ENCODE data around the gene GH2. TPM values are rescaled to one million over a fixed set of nuclear protein-coding genes. Genes with fewer than 3 reads are reported as not detected.
A peak's percentile ranks its signal among the peaks of the same experiment; 100 is the strongest.
"Not testable (repeated sequence)": the region's sequence is repeated elsewhere in the genome, so short reads cannot be mapped to it uniquely, and the experiment has no call there.

The GH2 gene
- total RNA-seq, 4 donors from 2014 or later, result not detected

DNA sequence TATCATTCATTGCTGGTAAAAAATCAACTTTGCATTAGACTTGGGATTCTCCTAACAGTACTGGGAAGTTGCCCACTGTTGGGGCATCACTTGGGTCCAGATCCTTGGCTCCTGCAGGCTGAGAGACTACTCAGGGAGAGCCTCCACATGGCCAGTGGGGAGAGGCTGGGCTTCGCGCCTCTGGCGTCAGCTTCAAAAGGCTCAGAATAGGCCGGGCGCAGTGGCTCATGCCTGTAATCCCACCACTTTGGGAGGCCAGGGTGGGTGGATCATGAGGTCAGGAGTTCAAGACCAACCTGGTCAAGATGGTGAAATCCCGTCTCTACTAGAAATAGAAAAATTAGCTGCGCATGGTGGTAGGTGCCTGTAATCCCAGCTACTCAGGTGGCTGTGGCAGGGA lies 32.7 kb upstream of the GH2 start:
- WGBS, 2 donors, result 93 to 94% methylated on average over 2 to 7 of the region's 7 CpGs
- no peak overlapping the region for H3K27ac ChIP-seq
- DNase-seq (ENCODE audit: low spot score in 2 of 2), result no peak
- no peaks in the 10 kb centered on the region for H3K36me3 ChIP-seq
- peaks cover 0 to 6% (median 0%) of the 10 kb centered on the region in 4 donors for H3K4me1 ChIP-seq
- no peak overlapping the region for H3K4me3 ChIP-seq
- no peak for TF ChIP-seq EP300 (IDR thresholded peaks at IDR 0.05)
- TF ChIP-seq, protein P1, sequence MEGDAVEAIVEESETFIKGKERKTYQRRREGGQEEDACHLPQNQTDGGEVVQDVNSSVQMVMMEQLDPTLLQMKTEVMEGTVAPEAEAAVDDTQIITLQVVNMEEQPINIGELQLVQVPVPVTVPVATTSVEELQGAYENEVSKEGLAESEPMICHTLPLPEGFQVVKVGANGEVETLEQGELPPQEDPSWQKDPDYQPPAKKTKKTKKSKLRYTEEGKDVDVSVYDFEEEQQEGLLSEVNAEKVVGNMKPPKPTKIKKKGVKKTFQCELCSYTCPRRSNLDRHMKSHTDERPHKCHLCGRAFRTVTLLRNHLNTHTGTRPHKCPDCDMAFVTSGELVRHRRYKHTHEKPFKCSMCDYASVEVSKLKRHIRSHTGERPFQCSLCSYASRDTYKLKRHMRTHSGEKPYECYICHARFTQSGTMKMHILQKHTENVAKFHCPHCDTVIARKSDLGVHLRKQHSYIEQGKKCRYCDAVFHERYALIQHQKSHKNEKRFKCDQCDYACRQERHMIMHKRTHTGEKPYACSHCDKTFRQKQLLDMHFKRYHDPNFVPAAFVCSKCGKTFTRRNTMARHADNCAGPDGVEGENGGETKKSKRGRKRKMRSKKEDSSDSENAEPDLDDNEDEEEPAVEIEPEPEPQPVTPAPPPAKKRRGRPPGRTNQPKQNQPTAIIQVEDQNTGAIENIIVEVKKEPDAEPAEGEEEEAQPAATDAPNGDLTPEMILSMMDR (IDR thresholded peaks at IDR 0.05), result no peak
- no peak for TF ChIP-seq POLR2A (IDR thresholded peaks at IDR 0.05)
- no peaks in the 10 kb centered on the region for H3K9me3 ChIP-seq
- peaks cover 0 to 21% of the 10 kb centered on the region in 2 donors for H3K27me3 ChIP-seq

DNA sequence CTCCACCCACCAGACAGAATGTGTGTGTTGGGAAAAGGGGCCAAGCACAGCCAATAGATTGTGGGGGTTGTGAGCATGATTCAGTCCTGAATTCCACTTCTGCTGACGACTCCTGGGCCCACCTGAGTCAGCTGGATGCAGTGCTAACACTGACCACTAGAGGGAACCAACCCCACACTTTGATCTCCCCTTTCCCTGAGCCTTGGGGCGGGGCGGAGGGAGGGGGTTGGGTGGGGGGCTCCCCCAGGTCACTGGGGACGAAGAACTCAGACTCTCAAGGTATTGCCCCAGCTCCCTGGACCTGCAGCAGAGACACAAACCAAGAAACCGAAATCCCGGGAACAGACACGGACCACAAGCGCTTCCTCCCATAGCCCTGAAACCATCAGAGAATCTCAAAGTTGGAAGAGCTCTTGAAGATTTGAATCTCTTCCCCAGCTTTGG lies 29.9 kb upstream of the GH2 start:
- Histone ChIP-seq H3K4me3 (no peak overlapping the region), H3K4me1 (no peaks in the 10 kb centered on the region), H3K36me3 (no peaks in the 10 kb centered on the region), H3K9me3 (no peaks in the 10 kb centered on the region), H3K27ac (no peak overlapping the region), H3K27me3 (peaks cover 0 to 16% of the 10 kb centered on the region in 2 donors)
- no peak for TF ChIP-seq POLR2A (IDR thresholded peaks at IDR 0.05)
- TF ChIP-seq, protein P1 (IDR thresholded peaks at IDR 0.05), result peak; percentile 47 to 96 (median 85)
- TF ChIP-seq EP300 (IDR thresholded peaks at IDR 0.05), result no peak
- 35 to 57% methylated on average over 6 to 8 of the region's 8 CpGs for WGBS, 2 donors
- peak in 1 of 2 donors; percentile 60 for DNase-seq (ENCODE audit: low spot score in 2 of 2)

DNA sequence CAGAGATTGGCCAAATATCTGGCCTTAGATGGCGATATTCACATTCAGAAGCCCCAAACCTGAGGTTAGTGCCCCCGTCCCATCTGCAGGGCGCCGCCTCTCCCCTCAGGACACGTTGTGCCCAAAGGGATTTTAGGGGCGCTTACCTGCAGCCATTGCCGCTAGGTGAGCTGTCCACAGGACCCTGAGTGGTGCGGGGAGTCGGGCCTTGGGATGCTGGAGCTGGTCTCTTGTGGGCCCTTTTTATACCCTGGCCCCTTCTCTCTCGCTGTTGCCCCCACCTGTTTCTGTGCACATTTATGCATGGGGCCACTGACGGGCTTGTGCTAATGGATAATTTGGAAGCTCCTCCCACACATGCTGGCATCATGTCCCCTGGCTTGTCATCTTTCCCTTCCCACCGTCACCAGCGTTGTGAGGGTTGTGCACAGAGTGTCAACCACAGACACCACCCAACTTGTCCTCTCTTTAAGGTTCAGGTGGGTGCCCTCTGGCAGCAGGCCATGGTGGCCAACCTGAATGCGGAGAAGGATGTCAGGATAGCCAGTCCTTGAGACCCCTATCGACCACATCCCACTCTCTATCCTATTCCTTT lies 29.4 kb upstream of the GH2 start, which contains the start of gene CSHL1:
Gene CSHL1, minus strand, starts transcription at position 218 of the 595 bp plus-strand sequence. Its CDS starts 62 bp downstream, at position 156.
- no peaks in the 10 kb centered on the region for H3K4me1 ChIP-seq
- 54 to 76% methylated on average over 15 of the region's 15 CpGs for WGBS, 2 donors
- no peaks in the 10 kb centered on the region for H3K36me3 ChIP-seq
- H3K4me3 ChIP-seq, result no peak within 1 kb of the TSS
- H3K9me3 ChIP-seq, result no peaks in the 10 kb centered on the region
- DNase-seq (ENCODE audit: low spot score in 2 of 2), result no peak
- H3K27ac ChIP-seq, result no peak within 1 kb of the TSS
- TF ChIP-seq, protein P1 (IDR thresholded peaks at IDR 0.05), result no peak
- TF ChIP-seq POLR2A (IDR thresholded peaks at IDR 0.05), result no peak
- TF ChIP-seq EP300 (IDR thresholded peaks at IDR 0.05), result no peak
- peaks cover 0 to 16% of the 10 kb centered on the region in 2 donors for H3K27me3 ChIP-seq

DNA sequence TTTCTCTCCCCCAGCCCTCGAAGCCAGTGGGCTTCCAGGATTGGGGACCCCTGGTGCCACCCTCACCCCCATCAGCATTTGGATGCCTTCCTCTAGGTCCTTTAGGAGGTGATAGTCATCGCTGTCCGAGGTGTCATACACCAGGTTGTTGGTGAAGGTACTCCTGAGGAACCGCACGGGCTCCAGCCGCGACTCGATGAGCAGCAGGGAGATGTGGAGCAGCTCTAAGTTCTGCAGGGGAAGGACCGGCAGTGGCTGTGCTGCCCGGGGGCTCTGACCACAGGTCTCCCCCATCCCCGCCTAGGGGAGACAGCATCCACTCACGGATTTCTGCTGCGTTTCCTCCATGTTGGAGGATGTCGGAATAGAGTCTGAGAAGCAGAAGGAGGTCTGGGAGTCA lies 28.4 kb upstream of the GH2 start:
- no peaks in the 10 kb centered on the region for H3K4me1 ChIP-seq
- H3K4me3 ChIP-seq, result no peak overlapping the region
- no peak for TF ChIP-seq EP300 (IDR thresholded peaks at IDR 0.05)
- TF ChIP-seq POLR2A (IDR thresholded peaks at IDR 0.05), result no peak
- TF ChIP-seq, protein P1 (IDR thresholded peaks at IDR 0.05), result no peak
- H3K27me3 ChIP-seq, result peaks cover 0 to 16% of the 10 kb centered on the region in 2 donors
- WGBS, 2 donors, result 77 to 89% methylated on average over 7 to 14 of the region's 14 CpGs
- no peaks in the 10 kb centered on the region for H3K36me3 ChIP-seq
- H3K9me3 ChIP-seq, result no peaks in the 10 kb centered on the region
- DNase-seq (ENCODE audit: low spot score in 2 of 2), result no peak
- no peak overlapping the region for H3K27ac ChIP-seq

DNA sequence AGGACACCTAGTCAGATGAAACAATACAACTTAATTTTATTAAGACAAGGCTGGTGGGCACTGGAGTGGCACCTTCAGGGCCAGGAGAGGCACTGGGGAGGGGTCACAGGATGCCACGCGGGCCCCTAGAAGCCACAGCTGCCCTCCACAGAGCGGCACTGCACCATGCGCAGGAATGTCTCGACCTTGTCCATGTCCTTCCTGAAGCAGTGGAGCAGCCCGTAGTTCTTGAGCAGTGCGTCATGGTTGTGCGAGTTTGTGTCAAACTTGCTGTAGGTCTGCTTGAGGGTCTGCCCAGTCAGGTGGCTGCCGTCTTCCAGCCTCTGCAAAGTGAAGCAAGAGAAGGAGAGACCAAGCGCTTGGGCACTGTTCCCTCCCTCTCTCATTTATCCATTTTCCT lies 27.8 kb upstream of the GH2 start:
- H3K4me3 ChIP-seq; DNase-seq (ENCODE audit: low spot score in 2 of 2); H3K36me3 ChIP-seq; H3K4me1 ChIP-seq; H3K9me3 ChIP-seq; H3K27ac ChIP-seq: not testable (repeated sequence)
- WGBS, 2 donors, result 88 to 91% methylated on average over 10 of the region's 10 CpGs
- H3K27me3 ChIP-seq, result peaks cover 0 to 16% of the 10 kb centered on the region in 2 donors

DNA sequence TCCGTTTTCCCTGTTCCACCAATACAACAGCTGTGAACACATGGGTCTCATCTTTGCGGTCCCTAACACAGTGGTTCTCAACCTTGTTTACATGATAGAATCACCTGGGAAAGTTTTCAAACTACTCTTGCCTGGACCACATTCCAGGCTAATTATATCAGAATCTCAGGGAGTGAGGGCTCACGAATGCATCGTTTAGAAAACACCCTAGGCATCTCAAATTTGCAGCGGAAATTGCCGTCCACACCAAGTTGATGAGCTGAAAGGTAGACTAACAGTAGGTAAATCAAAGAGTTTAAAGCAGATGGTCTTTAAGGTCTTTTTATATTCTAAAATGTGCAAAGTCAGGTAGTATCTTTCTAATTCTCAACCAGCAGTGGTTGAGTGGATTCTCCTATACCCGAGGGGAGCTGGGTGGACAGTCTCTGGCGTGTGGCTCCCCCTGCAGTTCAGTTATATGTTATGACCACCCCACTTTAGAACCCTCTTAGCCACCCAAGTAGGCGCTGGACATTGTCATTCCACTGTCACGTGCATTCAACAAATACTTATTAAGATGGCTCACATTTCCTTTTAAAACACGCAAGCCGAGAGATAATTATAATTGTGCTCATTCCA lies 25.5 kb upstream of the GH2 start:
- H3K9me3 ChIP-seq; H3K4me3 ChIP-seq; H3K4me1 ChIP-seq; H3K36me3 ChIP-seq; DNase-seq (ENCODE audit: low spot score in 2 of 2); H3K27ac ChIP-seq: not testable (repeated sequence)
- WGBS, 2 donors, result 56 to 60% methylated on average over 12 of the region's 12 CpGs
- H3K27me3 ChIP-seq, result peaks cover 0 to 16% of the 10 kb centered on the region in 2 donors

DNA sequence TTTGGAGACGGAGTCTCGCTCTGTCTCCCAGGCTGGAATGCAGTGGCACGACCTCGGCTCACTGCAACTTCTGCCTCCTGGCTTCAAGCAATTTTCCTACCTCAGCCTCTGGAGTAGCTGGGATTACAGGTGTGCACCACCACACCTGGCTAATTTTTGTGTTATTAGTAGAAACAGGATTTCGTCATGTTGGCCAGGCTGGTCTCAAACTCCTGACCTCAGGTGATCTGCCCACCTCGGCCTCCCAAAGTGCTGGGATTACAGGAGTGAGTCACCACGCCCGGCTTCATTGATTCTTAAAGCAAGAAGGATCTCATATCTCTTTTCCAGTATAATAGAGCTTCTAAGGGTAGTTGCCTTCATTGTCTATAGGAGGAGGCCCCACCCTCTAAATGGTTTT lies 23.1 kb upstream of the GH2 start:
- not testable (repeated sequence) for DNase-seq (ENCODE audit: low spot score in 2 of 2); H3K36me3 ChIP-seq; H3K9me3 ChIP-seq; H3K4me1 ChIP-seq; H3K27ac ChIP-seq; H3K4me3 ChIP-seq; H3K27me3 ChIP-seq
- WGBS, 2 donors, result 83 to 86% methylated on average over 8 of the region's 8 CpGs
